Activated CD8-positive, alpha-beta memory T cell treated with anti-CD3 and anti-CD28 coated beads, Interleukin-2, amount 50 U/mL, for 1 hour (primary cell): Measurements from ENCODE around the gene BSN.
"Not testable (repeated sequence)": the region's sequence is repeated elsewhere in the genome, so short reads cannot be mapped to it uniquely, and the experiment has no call there.

ENCODE experiments used
- DNase-seq: peaks from one replicate; pipeline ENCODE4 v3.0.0-alpha.2; 2020; ENCODE audit errors: extremely low read depth

BSN gene

GRCh38 chr3:49695350-49696015 lies 141.2 kb downstream of the BSN start:
- DNase-seq, result not testable (repeated sequence)

GRCh38 chr3:49699281-49699979 lies 145.2 kb downstream of the BSN start:
- no peak for DNase-seq

- DNase-seq, result no peak
These were observed 145.7 kb downstream of the BSN start for GRCh38 chr3:49700014-49700413.

- no peak for DNase-seq
These were observed 146.3 kb downstream of the BSN start for GRCh38 chr3:49700453-49701128.

GRCh38 chr3:49701388-49702077 lies 147.3 kb downstream of the BSN start:
- no peak for DNase-seq

GRCh38 chr3:49702672-49703071 lies 148.4 kb downstream of the BSN start:
- no peak for DNase-seq

- peak; percentile 24 for DNase-seq
These were observed 149.2 kb downstream of the BSN start for GRCh38 chr3:49703443-49703927.

- DNase-seq, result no peak
These were observed 149.7 kb downstream of the BSN start for GRCh38 chr3:49703956-49704355.

GRCh38 chr3:49704629-49705028 lies 150.4 kb downstream of the BSN start:
- no peak for DNase-seq

- no peak for DNase-seq
These were observed 151.2 kb downstream of the BSN start for GRCh38 chr3:49705390-49705960.

- no peak for DNase-seq
These were observed 152.3 kb downstream of the BSN start for GRCh38 chr3:49706456-49707112.

GRCh38 chr3:49707113-49707480 lies 152.8 kb downstream of the BSN start:
- DNase-seq, result no peak

- DNase-seq, result no peak
These were observed 155.6 kb downstream of the BSN start for GRCh38 chr3:49709852-49710251.

GRCh38 chr3:49711489-49711888 lies 157.2 kb downstream of the BSN start:
- DNase-seq, result no peak

GRCh38 chr3:49712166-49712565 lies 157.9 kb downstream of the BSN start:
- DNase-seq, result no peak

- no peak for DNase-seq
These were observed 158.5 kb downstream of the BSN start for GRCh38 chr3:49712631-49713317.

GRCh38 chr3:49713336-49714105 lies 159.2 kb downstream of the BSN start:
- DNase-seq, result no peak

- DNase-seq, result no peak
These were observed 160.7 kb downstream of the BSN start for GRCh38 chr3:49714728-49715550.

- no peak for DNase-seq
These were observed 161.4 kb downstream of the BSN start for GRCh38 chr3:49715611-49716121.
